WTC11 (cell line): ENCODE measurements around the gene NLRP3. TPM values are rescaled to one million over a fixed set of nuclear protein-coding genes. Genes with fewer than 3 reads are reported as not detected.
A peak's percentile ranks its signal among the peaks of the same experiment; 100 is the strongest.

ENCODE experiments used
- ATAC-seq: fragments of 200-7000 bp; cut with Tn5 transposase; 2 replicates; pipeline ENCODE4 v1.10.0; 2021; ENCODE audit warnings: mild to moderate bottlenecking, moderate library complexity
- CTCF ChIA-PET: fragments of 300-600 bp; sonication (Branson Sonifier 250); formaldehyde crosslinking; loops from one replicate; lab custom pipeline; 2021; ENCODE audit warnings: antibody characterized with exemption; lab: Charles Lee
- POLR2A ChIA-PET: fragments of 350-600 bp; sonication (Branson Sonifier 250); formaldehyde crosslinking; loops from one replicate; lab custom pipeline; 2021; ENCODE audit warnings: antibody characterized with exemption; lab: Charles Lee
- DNase-seq: peaks from one replicate; pipeline ENCODE4 v3.0.0; 2021; ENCODE audit warnings: low spot score
- H3K27ac Mint-ChIP-seq: 2 replicates; pipeline ENCODE4 v1.8.0; 2021; ENCODE audit warnings: mixed read lengths
- H3K27me3 Mint-ChIP-seq: 2 replicates; pipeline ENCODE4 v1.8.0; 2021; ENCODE audit warnings: low read depth, mild to moderate bottlenecking, moderate library complexity, mixed read lengths
- H3K36me3 Mint-ChIP-seq: 2 replicates; pipeline ENCODE4 v1.8.0; 2021; ENCODE audit warnings: mixed read lengths
- H3K4me1 Mint-ChIP-seq: 2 replicates; pipeline ENCODE4 v1.8.0; 2022; ENCODE audit warnings: mixed read lengths
- H3K4me3 Mint-ChIP-seq: 2 replicates; pipeline ENCODE4 v1.8.0; 2021; ENCODE audit warnings: mild to moderate bottlenecking, moderate library complexity, mixed read lengths
- H3K9me3 Mint-ChIP-seq: 2 replicates; pipeline ENCODE4 v1.8.0; 2021; ENCODE audit warnings: mixed read lengths
- ARID4B ChIP-seq: sonication (generic); formaldehyde crosslinking; IDR thresholded peaks from 2 replicates; pipeline ENCODE4 v1.8.0; 2023; ENCODE audit warnings: missing genetic modification reagents, mild to moderate bottlenecking, borderline replicate concordance
- ATF3 ChIP-seq: sonication (generic); formaldehyde crosslinking; conservative IDR thresholded peaks from 2 replicates; pipeline ENCODE4 v1.8.1; 2022; ENCODE audit warnings: mild to moderate bottlenecking, missing genetic modification reagents
- CBFB ChIP-seq: sonication (generic); formaldehyde crosslinking; IDR thresholded peaks from 2 replicates; pipeline ENCODE4 v1.8.1; 2022; ENCODE audit warnings: mild to moderate bottlenecking, low read depth, missing genetic modification reagents
- E2F5 ChIP-seq: sonication (generic); formaldehyde crosslinking; IDR thresholded peaks from 2 replicates; pipeline ENCODE4 v1.8.1; 2022; ENCODE audit warnings: mild to moderate bottlenecking, moderate library complexity, missing genetic modification reagents
- ELF4 ChIP-seq: sonication (generic); formaldehyde crosslinking; IDR thresholded peaks from 2 replicates; pipeline ENCODE4 v1.8.1; 2022; ENCODE audit warnings: low read depth, mild to moderate bottlenecking, moderate library complexity, missing genetic modification reagents
- ETV6 ChIP-seq: sonication (generic); formaldehyde crosslinking; IDR thresholded peaks from 2 replicates; pipeline ENCODE4 v1.8.1; 2022; ENCODE audit warnings: mild to moderate bottlenecking, missing genetic modification reagents
- FOXK1 ChIP-seq: sonication (generic); formaldehyde crosslinking; IDR thresholded peaks from 2 replicates; pipeline ENCODE4 v1.8.0; 2022; ENCODE audit warnings: mild to moderate bottlenecking, moderate library complexity, missing genetic modification reagents
- FOXP4 ChIP-seq: sonication (generic); formaldehyde crosslinking; IDR thresholded peaks from 2 replicates; pipeline ENCODE4 v1.8.0; 2022; ENCODE audit warnings: mild to moderate bottlenecking, missing genetic modification reagents
- GTF2I ChIP-seq: fragments of 250-450 bp; sonication (Bioruptor Pico); conservative IDR thresholded peaks from 2 replicates; pipeline ENCODE4 v1.4.0; 2021; ENCODE audit warnings: mild to moderate bottlenecking
- HMGA2 ChIP-seq: fragments of 250-450 bp; sonication (Bioruptor Pico); IDR thresholded peaks from 2 replicates; pipeline ENCODE4 v1.4.0; 2021; ENCODE audit warnings: mild to moderate bottlenecking, moderate library complexity
- HMGXB4 ChIP-seq: sonication (generic); formaldehyde crosslinking; IDR thresholded peaks from 2 replicates; pipeline ENCODE4 v1.8.1; 2023; ENCODE audit warnings: mild to moderate bottlenecking, moderate library complexity, missing genetic modification reagents
- IRF2 ChIP-seq: sonication (generic); formaldehyde crosslinking; IDR thresholded peaks from 2 replicates; pipeline ENCODE4 v1.8.0; 2022; ENCODE audit warnings: low read depth, missing genetic modification reagents, borderline replicate concordance
- JUN ChIP-seq: sonication (generic); formaldehyde crosslinking; IDR thresholded peaks from 2 replicates; pipeline ENCODE4 v1.8.0; 2023; ENCODE audit warnings: mild to moderate bottlenecking, missing genetic modification reagents
- NFE2L1 ChIP-seq: sonication (generic); formaldehyde crosslinking; IDR thresholded peaks from 2 replicates; pipeline ENCODE4 v1.8.1; 2023; ENCODE audit warnings: missing genetic modification reagents
- OVOL2 ChIP-seq: fragments of 250-450 bp; sonication (Bioruptor Pico); IDR thresholded peaks from 2 replicates; pipeline ENCODE4 v1.9.0; 2021; ENCODE audit warnings: mild to moderate bottlenecking, borderline replicate concordance
- PRRX2 ChIP-seq: fragments of 250-450 bp; sonication (Bioruptor Pico); IDR thresholded peaks from 2 replicates; pipeline ENCODE4 v1.8.0; 2021; ENCODE audit warnings: mild to moderate bottlenecking
- SMAD3 ChIP-seq: sonication (generic); formaldehyde crosslinking; IDR thresholded peaks from 2 replicates; pipeline ENCODE4 v1.8.0; 2022; ENCODE audit warnings: missing genetic modification reagents, mild to moderate bottlenecking, borderline replicate concordance
- SOX15 ChIP-seq: fragments of 250-450 bp; sonication (Bioruptor Pico); IDR thresholded peaks from 2 replicates; pipeline ENCODE4 v1.9.0; 2021; ENCODE audit warnings: mild to moderate bottlenecking
- SP1 ChIP-seq: sonication (generic); formaldehyde crosslinking; conservative IDR thresholded peaks from 2 replicates; pipeline ENCODE4 v1.8.1; 2022; ENCODE audit warnings: missing genetic modification reagents
- TEAD4 ChIP-seq: sonication (generic); formaldehyde crosslinking; IDR thresholded peaks from 2 replicates; pipeline ENCODE4 v1.8.0; 2022; ENCODE audit warnings: mild to moderate bottlenecking, missing genetic modification reagents
- ZBTB43 ChIP-seq: sonication (generic); formaldehyde crosslinking; IDR thresholded peaks from 2 replicates; pipeline ENCODE4 v1.8.1; 2023; ENCODE audit warnings: mild to moderate bottlenecking, missing genetic modification reagents
- ZMAT4 ChIP-seq: fragments of 250-450 bp; sonication (Bioruptor Pico); IDR thresholded peaks from 2 replicates; pipeline ENCODE4 v1.9.0; 2021; ENCODE audit warnings: mild to moderate bottlenecking
- ZNF317 ChIP-seq: sonication (generic); formaldehyde crosslinking; IDR thresholded peaks from 2 replicates; pipeline ENCODE4 v1.8.1; 2023; ENCODE audit warnings: low read depth, mild to moderate bottlenecking, moderate library complexity, missing genetic modification reagents, borderline replicate concordance
- ZNF423 ChIP-seq: fragments of 250-450 bp; sonication (Bioruptor Pico); IDR thresholded peaks from 2 replicates; pipeline ENCODE4 v2.1.2; 2022; ENCODE audit warnings: mild to moderate bottlenecking, moderate library complexity
- total RNA-seq: library from RNA; stranded (reverse); gene quantifications from 3 replicates; pipeline ENCODE4 v1.2.3, GENCODE V29; 2021

The NLRP3 gene
- total RNA-seq, 1 experiment from 2014 or later = 0.11 TPM

GRCh38 chr1:247378334-247379073, 37.5 kb upstream of the NLRP3 start:
- no peak for TF ChIP-seq OVOL2 (CRISPR knock-in tag)
- TF ChIP-seq ATF3 (CRISPR knock-in tag) = no peak
- no peak for TF ChIP-seq ETV6 (CRISPR knock-in tag)
- TF ChIP-seq ARID4B (CRISPR knock-in tag) = no peak
- TF ChIP-seq E2F5 = no peak
- TF ChIP-seq SOX15 (CRISPR knock-in tag) = no peak
- no peak for TF ChIP-seq HMGA2 (CRISPR knock-in tag)
- TF ChIP-seq ZBTB43 (CRISPR knock-in tag) = no peak
- no peak for TF ChIP-seq GTF2I (CRISPR knock-in tag)
- TF ChIP-seq ZMAT4 (CRISPR knock-in tag) = no peak
- TF ChIP-seq NFE2L1 = no peak
- TF ChIP-seq HMGXB4 (CRISPR knock-in tag) = no peak
- Mint-ChIP-seq H3K4me1 (peaks cover 52% of the 10 kb centered on the region), H3K27ac (peak overlapping the region; percentile 97), H3K36me3 (peaks cover 21% of the 10 kb centered on the region), H3K9me3 (peaks cover 24% of the 10 kb centered on the region), H3K4me3 (no peak overlapping the region), H3K27me3 (no peaks in the 10 kb centered on the region)
- POLR2A ChIA-PET = no interaction called here
- CTCF ChIA-PET = interaction anchor here (1.5 kb wide), 1 partner anchor 12 kb away, joined by 10 read pairs; no protein-coding TSS in a partner anchor
- no peak for ATAC-seq
- no peak for DNase-seq

GRCh38 chr1:247385283-247385682, 30.7 kb upstream of the NLRP3 start:
- ATAC-seq (no peak), DNase-seq (no peak)
- Mint-ChIP-seq H3K27ac (no peak overlapping the region), H3K27me3 (peaks cover 27% of the 10 kb centered on the region), H3K9me3 (peaks cover 35% of the 10 kb centered on the region), H3K36me3 (peaks cover 30% of the 10 kb centered on the region), H3K4me3 (no peak overlapping the region), H3K4me1 (peaks cover 26% of the 10 kb centered on the region)
- POLR2A ChIA-PET = no interaction called here
- CTCF ChIA-PET = no interaction called here
- no peak for TF ChIP-seq FOXK1 (CRISPR knock-in tag)
- no peak for TF ChIP-seq FOXP4 (CRISPR knock-in tag)
- no peak for TF ChIP-seq ZNF423 (CRISPR knock-in tag)
- no peak for TF ChIP-seq TEAD4
- no peak for TF ChIP-seq ZMAT4 (CRISPR knock-in tag)
- no peak for TF ChIP-seq JUN (CRISPR knock-in tag)
- TF ChIP-seq ELF4 (CRISPR knock-in tag) = no peak
- no peak for TF ChIP-seq ZNF317 (CRISPR knock-in tag)
- TF ChIP-seq CBFB = no peak
- no peak for TF ChIP-seq ATF3 (CRISPR knock-in tag)
- TF ChIP-seq IRF2 (CRISPR knock-in tag) = no peak
- no peak for TF ChIP-seq PRRX2
- TF ChIP-seq SMAD3 = no peak
- no peak for TF ChIP-seq SP1 (CRISPR knock-in tag)
